ENCODE results near the gene ALDH3A1.

DNA sequence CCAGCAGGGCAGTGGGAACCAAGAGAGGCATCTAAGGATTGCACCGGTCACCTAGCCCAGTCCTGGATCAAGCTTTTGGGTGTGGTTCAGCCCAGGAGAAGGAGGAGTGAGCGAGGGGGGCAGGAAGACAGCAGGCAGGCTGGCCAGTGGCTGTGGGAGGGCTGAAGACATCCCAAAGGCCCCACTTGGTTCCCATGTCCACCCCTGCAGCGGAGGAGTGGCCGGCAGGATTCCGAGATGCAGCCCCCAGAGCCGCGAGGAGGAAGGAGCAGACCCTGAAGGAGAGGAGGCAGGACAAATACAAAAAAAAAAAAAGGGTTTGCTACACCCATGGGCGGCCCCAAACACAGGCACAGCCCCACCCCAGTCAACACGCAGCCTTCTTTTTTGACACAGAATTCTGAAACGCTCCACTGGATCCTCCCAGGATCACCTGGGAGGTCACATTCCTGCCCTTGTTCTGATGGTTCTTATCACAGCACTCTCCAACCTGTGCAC is 30.6 kb downstream of the ALDH3A1 start:
- no peak for TF ChIP-seq POLR2A (IDR thresholded peaks at IDR 0.05)
- TF ChIP-seq, protein P1, sequence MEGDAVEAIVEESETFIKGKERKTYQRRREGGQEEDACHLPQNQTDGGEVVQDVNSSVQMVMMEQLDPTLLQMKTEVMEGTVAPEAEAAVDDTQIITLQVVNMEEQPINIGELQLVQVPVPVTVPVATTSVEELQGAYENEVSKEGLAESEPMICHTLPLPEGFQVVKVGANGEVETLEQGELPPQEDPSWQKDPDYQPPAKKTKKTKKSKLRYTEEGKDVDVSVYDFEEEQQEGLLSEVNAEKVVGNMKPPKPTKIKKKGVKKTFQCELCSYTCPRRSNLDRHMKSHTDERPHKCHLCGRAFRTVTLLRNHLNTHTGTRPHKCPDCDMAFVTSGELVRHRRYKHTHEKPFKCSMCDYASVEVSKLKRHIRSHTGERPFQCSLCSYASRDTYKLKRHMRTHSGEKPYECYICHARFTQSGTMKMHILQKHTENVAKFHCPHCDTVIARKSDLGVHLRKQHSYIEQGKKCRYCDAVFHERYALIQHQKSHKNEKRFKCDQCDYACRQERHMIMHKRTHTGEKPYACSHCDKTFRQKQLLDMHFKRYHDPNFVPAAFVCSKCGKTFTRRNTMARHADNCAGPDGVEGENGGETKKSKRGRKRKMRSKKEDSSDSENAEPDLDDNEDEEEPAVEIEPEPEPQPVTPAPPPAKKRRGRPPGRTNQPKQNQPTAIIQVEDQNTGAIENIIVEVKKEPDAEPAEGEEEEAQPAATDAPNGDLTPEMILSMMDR (IDR thresholded peaks at IDR 0.05 in 8 of 11, conservative IDR thresholded peaks at IDR 0.05 in 3 of 11): no peak

Data from spleen (tissue), 7 donors.